ENCODE data around the gene MRPS18A.

DNA sequence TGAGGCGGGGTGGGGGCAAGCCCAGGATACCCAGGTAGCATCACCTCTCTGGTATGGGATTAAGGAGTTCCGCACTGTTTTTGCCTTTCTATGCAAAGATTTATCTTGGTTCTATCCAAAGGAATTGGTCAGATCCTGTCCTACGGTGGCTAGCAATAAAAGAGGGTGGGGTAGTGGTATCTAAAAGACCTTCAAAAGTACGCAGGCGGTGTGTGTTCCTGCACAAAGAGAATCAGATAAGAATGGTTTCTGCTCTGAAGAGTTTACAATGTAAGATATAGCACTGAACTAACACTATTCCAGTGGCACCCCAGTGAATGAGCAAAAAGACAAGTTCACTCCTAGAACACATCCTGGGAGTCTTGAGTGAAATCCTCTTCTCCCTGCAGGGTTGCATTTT, 6.3 kb downstream of the MRPS18A start:
- no peak for TF ChIP-seq EZH2 (IDR thresholded peaks at IDR 0.05; ENCODE audit: borderline replicate concordance)
- TF ChIP-seq, protein P1, sequence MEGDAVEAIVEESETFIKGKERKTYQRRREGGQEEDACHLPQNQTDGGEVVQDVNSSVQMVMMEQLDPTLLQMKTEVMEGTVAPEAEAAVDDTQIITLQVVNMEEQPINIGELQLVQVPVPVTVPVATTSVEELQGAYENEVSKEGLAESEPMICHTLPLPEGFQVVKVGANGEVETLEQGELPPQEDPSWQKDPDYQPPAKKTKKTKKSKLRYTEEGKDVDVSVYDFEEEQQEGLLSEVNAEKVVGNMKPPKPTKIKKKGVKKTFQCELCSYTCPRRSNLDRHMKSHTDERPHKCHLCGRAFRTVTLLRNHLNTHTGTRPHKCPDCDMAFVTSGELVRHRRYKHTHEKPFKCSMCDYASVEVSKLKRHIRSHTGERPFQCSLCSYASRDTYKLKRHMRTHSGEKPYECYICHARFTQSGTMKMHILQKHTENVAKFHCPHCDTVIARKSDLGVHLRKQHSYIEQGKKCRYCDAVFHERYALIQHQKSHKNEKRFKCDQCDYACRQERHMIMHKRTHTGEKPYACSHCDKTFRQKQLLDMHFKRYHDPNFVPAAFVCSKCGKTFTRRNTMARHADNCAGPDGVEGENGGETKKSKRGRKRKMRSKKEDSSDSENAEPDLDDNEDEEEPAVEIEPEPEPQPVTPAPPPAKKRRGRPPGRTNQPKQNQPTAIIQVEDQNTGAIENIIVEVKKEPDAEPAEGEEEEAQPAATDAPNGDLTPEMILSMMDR (IDR thresholded peaks at IDR 0.05; ENCODE audit: poor library complexity), result no peak
